Neural cell (in vitro differentiated cells): ENCODE results near the gene RAET1E.
"Not testable (repeated sequence)": the region's sequence is repeated elsewhere in the genome, so short reads cannot be mapped to it uniquely, and the experiment has no call there.

Experiments
- CTCF ChIP-seq: fragments of 450-650 bp; IDR thresholded peaks from 2 replicates; pipeline ENCODE4 v1.5.1; 2014; ENCODE audit warnings: antibody characterized with exemption, mild to moderate bottlenecking, moderate library complexity; ENCODE audit not compliant: poor library complexity, severe bottlenecking
- EZH2 ChIP-seq: fragments of 200-600, 300-800 bp; shearing (Covaris generic), sonication (generic); IDR thresholded peaks from 2 replicates; pipeline ENCODE4 v1.6.1; 2014; ENCODE audit warnings: antibody characterized with exemption, low read length, borderline replicate concordance, mild to moderate bottlenecking; ENCODE audit not compliant: insufficient read depth, poor library complexity, severe bottlenecking

- TF ChIP-seq CTCF, EZH2: not testable (repeated sequence)
These were observed 45.4 kb upstream of the RAET1E start for GRCh38 chr6:149943321-149943720.
